Activated CD4-positive, alpha-beta T cell treated with anti-CD3 and anti-CD28 coated beads, Interleukin-2, amount 50 U/mL, for 16 hours (primary cell): ENCODE measurements around the gene CARHSP1.
"Not testable (repeated sequence)": the region's sequence is repeated elsewhere in the genome, so short reads cannot be mapped to it uniquely, and the experiment has no call there.

Experiments
- DNase-seq: peaks from one replicate; pipeline ENCODE4 v3.0.0-alpha.2; 2020

CARHSP1 gene

DNA sequence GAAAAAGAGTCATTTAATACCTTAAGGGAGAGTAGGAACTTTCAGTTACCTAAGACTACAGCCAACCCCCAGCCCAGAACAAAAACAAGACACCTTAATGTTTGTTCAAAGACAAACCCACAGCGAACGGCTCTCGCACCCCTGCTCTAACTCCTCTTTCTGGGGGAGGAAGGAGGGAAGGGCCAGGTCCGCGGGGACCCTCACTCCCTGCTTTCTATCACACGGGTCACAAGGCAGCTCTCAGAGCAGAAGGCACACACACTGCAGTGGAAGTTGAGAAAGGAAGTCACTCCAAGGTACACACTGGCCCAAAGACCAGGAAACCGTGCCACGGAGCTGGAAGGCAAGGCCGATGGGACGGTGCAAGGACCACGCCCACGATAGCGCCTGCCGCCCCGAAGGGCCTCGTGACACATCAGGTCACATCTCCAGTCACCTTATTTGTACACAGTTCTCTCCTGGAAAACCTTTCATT is 23.3 kb upstream of the CARHSP1 start:
- DNase-seq, result no peak

DNA sequence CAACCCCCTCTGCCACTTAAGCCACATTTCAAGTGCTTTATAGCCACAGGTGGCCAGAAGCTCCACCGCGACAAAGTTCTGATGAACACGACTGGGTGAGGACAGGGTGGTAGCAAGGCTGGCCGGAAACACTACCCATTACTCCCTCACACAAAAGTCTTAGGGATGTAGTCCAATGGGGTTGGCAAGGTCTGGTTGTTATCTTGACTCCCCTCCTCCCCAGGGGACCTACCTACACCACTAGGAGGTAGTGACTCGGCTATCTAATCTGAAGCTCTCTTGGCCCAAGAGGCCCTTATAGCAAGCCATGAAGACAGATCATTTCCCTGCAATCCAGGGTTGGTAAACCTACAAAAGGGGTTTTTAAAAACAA is 21.7 kb upstream of the CARHSP1 start:
- DNase-seq, result no peak

DNA sequence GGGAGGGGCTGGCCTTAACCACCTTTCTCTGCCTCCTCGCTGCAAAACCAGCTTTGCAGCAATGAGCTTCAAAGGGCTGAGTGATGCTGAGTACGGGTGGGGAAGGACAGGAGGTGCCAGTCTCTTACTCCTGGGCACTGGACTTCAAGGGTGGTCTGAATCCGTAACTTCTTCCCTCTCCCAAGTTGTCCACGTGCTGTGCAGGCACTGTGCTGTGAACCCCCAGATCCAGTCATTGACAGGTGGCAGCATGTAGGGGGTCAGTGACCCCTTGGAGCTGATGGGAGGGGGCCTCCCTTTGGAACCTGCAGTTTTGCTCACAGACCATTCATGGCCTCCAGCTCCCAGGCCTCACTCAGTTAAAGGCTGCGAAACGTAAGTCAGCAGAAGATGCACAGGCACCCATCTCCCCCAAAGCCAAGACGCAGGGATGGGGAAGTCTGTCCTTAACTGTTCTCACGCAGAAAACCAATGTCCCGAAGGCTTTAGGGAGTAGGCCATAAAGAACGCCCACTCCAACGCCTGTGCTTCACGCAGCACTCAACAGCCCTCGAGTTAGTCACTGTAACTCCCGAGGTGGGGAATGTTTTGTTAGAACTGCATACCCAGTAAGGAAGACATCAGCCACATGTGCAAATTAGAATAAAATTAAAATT is 21.2 kb upstream of the CARHSP1 start:
- DNase-seq, result no peak

DNA sequence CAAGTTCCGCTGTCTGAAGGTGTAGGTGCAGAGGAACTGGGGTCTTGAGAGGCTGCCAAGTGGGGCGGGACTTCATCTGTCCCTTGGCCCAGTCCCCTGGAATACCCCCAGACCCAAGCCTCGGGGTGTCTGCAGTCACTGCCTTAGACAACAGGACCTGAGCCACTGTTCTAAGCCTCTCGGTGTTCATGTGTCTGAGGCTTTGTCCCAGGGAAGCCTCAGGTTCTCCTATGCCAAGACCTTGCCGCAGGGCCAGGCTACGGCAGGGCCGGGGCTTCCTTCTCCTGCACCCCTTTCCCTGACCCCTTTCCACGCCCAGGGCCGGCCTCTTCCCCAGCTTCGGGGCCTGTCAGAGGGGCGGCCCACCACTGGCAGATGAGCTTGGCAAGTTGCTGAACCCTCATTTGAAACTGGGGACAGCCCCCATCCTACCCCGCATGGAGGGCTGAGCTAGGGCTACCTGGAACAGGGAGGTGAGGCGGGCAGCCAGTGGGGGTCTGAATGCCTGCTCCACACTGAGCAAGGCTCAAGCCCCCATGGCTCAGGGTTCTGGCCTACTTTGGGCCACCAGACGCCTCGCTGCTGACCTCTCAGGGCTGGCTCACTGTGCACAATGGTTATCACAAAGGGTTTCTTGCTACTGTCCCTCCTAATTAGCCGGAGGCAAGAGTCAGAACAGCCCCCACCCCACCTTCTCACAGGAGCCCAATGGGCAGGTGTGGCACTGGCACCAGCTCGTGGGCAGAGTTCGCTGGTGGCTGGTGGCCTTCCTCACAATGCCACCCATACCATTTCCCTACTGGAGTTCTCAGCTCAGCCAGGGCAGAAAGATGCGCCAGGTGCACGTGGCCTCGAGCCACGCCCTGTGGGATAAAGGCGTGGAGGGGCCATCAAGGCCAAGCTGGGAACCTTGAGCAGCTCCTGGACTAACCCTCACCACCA is 20.4 kb upstream of the CARHSP1 start:
- DNase-seq, result no peak

DNA sequence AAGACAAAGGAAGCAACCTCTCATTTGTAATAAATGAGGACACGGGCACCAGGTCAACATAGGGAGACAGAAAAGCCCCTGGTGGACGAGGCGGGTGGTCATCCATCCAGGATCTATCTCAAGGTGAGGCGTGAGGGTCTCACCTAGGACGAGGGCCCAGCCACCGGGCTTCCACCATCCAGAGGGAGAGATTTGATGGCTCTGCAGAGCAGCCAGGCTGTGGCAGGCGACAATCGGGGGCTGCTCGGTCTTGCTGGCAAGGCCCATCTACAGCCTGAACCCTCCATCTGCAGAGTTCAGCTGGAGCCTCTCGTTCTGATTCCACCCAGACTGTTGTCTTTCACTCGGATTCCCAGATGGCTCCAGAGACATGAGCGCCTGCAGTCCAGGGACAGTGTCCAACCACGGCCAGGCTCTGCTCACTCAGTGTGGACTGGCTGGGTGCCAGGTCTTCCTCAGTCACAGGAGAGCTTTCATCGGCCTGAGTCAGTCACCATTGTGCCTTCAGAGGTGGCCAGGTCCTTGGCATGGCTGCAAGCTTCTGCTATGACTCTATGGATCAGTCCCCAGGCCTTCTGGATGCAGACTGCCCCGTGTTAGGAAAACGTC is 19.2 kb upstream of the CARHSP1 start:
- no peak for DNase-seq

DNA sequence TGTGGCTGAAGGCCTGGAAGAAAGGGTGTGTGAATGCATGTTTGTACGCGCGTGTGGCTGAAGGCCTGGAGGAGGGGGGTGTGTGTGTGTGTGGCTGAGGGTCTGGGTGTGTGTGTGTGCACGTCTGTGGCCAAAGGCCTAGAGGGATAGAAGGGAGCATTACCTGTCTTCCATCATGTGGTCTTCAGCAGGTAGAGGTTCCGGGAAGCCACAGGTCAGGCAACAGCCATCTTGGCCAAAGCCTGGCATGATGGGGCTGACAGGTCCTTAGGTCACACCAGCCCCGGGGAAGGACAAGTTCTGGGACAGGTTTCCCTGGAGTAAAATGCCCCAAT is 18.6 kb upstream of the CARHSP1 start:
- no peak for DNase-seq

DNA sequence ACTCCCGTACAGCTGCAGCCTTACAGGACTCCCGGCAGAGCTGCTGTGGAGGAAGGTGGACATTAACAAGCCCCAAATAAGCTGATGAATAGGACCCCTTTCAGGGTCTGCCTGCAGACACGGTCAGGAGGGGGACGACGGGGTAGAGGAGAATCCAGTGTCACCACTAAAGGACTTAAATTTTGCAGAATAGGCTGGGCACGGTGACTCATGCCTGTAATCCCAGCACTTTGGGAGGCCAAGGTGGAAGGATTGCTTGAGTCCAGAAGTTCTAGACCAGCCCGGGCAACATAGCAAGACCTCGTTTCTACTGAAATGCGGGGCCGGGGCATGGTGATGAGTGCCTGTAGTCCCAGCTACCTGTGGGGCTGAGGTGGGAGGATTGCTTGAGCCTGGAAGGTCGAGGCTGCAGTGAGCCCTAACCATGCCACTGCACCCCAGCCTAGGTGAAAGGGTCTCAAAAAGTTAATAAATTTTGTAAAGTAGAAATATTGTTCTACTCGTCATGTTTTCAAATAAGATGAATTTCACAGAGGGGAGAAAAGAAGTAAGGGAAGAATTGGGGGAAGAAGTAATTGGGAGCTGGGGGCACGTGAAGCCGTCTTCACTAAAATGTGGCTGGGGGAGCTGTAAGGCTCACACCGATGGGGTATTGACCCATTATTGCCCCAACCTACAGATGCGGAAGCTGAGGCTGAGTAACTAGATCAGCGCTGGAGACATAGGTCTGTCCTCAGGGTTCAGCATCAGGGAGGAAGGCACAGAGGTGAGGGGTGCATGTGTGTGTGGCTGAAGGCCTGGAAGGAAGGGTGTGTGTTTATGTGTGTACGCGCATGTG is 18.0 kb upstream of the CARHSP1 start:
- DNase-seq, result no peak

DNA sequence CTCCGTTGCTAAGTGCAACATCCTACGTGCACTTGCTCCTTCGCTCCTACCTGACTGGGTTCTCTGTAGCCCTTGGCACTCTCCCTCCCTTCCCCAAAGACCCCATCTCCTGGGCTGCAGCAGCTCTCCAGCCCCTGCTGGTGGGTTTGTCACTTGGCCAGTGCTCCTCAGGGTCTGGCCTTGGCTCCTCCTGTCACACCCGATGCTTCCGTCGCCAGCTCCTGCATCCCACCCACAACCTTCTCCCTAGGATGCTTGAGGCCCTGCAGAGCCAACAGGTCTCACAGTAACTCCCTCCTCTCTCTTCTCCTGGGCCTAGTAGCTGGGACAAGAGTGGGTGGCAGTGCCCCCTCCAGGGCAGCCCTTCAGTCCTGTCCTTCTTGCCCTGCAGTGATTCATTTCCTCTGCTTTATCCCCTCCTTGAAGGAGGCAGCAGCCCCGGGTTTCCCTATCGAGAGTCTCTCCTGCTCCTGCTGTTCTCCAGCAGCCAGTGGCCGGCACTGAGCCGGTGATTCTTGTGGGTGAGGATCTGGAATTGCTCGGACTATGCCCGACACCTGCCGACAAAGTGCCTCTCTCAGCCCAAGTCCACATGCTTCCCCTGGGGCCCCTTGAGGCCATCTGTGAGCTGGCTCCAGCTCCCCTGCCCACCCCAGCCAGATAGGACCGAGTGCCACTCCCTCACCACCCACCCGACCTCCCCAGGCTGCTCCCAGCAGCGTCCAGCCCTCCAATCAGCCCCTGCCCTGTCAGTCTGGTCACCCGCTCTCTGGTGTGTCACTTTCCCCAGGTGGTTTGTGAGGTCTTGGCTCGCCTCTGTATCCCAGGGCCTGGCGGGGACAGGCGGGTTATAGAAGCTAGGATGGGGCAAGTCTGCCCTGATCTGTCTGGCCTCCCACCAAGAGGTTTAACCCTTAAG is 17.1 kb upstream of the CARHSP1 start:
- DNase-seq, result no peak

DNA sequence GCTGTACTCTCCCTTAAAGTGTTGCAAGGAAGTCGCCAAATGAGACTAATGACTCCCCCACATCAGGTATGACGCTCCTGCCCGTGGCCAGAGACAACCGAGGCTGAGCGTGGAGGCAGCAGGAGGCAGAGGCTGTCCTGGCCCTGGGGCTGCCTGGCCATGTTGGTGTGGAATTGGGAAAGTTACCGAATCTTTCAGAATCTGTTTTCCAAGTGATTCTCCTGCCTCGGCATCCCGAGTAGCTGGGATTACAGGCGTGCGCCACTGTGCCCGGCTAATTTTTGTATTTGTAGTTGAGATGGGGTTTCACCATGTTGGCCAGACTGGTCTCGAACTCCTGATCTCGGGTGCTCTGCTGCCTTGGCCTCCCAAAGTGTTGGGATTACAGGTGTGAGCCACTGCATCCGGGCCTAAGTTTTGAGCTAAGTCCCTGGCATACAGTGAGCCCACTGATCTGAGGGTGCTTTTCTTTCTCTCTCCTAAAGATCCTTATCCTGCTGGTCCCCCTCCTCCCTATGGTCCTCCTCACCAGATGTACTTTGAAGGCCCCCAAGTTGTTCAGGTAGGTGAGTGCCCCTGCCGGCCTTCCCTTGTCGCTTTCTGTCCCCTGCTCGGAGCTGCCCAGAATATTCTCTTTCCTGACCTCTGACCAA is 14.0 kb upstream of the CARHSP1 start:
- DNase-seq, result no peak

DNA sequence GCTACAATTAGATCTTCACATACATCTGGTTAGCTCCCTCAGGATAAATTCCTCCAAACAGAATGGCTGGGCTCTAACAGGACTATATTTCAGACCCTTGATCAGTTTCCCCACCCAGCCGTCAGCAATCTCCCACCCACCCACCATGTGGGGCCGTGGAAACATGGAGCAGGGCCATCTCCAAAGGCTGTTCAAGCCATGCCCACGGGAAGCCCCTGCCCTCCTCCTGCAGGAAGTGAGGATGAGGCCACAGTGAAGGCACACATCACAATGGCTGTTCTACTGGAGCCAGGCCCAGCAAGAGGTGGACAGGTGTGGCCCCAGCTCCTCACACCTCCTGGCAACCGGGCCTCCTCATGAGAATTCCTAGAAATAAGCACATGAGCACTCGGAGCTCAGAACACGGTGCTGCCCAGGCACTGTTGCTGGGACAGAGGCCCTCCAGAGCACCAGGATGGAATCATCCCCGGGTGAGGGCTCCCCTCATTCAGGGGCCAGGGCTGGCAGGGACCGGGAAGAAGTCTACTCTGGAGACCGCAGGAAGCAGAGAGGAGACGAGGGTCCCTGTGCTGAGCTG is 13.3 kb upstream of the CARHSP1 start, which contains the start of gene LITAFD:
TSS of gene LITAFD (plus strand) at position 311 of the 577 bp plus-strand sequence. CDS start 2,005 bp downstream, outside the sequence.
- DNase-seq, result no peak

DNA sequence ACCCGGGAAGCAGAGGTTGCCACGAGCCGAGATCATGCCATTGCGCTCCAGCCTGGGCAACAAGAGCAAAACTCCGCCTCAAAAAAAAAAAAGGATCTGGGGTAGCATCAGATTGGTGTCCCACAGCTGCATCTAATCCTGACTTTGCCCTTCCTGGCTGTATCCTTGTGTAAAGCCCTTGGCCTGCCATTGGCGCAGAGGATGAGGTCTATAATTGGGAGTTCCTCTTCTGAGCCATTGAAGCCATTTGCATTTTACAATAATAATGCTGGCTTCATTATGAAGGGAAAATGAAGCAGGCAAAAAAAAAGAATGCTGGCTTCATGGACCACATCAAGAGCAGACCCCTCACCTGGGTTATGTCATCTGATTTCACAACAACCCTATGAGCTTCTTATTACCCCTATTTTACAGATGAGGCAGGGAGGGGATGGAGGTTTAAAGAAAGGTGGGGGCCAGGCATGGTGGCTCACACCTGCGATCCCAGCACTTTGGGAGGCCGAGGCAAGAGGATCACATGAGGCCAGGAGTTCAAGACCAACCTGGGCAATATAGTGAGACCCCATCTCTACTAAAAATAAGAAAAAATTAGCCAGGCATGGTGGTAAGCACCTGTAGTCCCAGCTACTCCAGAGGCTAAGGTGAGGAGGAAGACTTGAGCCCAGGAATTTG is 12.2 kb upstream of the CARHSP1 start:
- no peak for DNase-seq

DNA sequence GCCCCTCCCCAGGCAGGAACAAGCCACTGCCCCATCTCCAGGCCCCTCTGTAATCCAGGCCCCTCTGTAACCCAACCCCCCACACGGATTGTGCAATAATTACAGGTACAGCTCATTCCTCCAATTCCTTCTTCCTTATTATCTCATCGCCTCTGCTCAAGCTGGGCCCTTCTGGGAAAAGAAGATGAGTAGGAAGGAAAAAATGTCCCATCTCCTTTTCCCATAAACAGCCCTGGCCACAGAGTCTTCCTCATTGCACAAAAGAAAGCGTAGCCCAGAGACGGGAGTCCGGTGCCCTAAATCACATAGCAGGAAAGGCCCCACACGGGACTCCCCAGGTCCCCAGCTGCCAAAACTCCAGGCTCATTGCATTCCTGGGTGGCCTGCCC is 9.7 kb upstream of the CARHSP1 start:
- DNase-seq, result no peak

DNA sequence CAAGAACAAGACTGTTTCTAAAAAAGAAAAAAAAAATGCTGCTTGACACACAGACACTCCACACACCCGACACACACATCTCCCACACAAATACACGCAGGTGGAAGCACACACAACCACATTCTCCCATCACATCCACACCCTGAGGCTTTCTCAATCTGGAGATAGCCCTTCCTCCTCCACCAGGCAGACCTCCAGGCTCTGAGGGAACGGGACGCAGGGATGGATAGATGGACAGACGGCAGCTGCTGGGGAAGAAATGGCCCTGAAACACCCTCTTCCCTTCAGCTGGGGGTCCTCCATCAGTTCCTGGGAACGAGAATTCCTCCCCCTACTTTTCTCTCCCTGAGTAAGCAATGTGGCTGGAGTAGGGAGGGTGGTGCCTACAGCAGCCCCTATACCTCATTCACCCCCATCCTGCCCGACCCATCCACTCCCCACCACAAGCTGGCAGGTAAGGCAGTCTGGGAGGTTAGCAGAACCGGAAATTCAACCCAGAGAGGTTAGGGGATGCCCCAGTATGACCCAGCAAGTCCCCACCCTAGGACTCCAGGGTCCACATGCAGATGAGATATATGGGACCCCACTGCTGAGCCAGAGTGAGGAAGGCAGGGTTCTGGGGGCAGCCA is 9.2 kb upstream of the CARHSP1 start:
- no peak for DNase-seq

DNA sequence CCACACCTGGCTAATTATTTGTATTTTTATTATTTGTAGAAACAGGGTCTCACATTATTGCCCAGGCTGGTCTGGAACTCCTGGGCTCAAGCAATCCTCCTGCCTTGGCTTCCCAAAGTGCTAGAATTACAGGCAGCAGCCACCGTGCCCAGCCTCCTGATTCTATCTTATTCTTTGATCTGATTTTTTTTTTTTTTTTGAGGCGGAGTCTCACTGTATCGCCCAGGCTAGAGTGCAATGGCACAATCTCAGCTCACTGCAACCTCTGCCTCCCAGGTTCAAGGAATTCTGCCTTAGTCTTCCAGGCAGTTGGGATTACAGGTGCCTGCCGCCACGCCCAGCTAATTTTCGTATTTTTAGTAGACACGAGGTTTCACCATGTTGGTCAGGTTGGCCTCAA is 6.5 kb upstream of the CARHSP1 start:
- DNase-seq, result not testable (repeated sequence)

DNA sequence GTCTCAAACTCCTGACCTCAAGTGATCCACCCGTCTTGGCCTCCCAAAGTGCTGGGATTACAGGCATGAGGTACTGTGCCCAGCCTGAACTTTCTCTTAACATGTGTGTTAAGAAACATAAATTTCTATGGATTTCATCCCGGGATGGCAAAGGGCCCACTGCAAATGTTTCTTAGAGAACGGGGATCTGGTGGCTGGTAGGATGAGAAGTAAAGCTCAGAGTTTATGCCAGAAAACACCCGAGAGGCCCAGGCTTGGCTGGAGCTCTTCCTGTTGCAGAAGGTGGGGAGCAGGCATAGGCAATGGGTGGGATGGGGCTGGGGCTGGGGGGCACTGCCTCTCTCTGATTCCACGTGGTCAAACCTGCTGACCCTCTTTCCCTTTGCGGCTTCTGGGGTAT is 5.6 kb upstream of the CARHSP1 start:
- no peak for DNase-seq

DNA sequence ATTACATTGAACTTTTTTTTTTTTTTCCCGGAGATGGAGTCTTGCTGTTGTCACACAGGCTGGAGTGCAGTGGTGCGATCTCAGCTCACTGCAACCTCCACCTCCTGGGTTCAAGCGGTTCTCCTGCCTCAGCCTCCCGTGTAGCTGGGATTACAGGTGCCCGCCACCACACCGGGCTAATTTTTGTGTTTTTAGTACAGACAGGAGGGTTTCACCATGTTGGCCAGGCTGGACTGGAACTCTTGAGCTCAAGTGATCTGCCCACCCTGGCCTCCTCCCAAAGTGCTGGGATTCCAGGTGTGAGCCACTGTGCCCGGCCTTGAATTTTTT is 5.0 kb upstream of the CARHSP1 start:
- not testable (repeated sequence) for DNase-seq

DNA sequence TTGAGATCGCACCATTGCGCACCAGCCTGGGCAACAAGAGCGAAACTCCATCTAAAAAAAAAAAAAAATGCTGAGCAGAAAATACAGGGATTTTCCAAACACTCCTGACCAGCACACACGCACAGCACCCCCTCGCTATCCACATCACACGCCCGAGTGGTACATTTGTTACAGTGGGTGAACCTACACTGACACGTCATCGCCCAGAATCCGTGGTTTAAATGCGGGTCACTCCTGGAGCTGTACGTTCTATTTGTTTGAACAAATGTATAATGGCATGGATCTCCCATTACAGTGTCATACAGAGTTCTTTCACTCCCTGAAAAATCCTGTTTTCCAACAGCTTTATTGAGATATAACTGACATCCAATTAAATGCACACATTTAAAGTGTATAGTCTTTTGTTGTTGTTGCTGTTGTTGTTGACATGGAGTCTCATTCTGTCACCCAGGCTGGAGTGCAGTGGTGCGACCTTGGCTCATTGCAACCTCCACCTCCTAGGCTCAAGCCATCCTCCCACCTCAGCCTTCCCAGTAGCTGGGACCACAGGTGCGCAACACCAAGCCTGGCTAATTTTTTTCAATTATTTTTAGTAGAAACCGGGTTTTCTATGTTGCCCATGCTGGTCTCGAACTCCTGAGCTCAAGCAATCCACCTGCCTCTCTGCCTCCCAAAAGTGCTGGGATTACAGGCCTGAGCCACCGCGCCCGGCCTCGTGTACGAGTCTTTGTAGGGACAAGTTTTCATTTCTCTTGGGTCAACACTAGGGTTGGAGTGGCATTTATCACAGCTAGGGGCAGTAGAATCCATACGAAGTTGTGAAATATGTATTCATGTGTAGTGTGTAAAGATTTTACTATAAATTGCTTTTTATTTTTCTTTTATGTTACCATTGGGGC is 4.4 kb upstream of the CARHSP1 start:
- DNase-seq, result no peak

DNA sequence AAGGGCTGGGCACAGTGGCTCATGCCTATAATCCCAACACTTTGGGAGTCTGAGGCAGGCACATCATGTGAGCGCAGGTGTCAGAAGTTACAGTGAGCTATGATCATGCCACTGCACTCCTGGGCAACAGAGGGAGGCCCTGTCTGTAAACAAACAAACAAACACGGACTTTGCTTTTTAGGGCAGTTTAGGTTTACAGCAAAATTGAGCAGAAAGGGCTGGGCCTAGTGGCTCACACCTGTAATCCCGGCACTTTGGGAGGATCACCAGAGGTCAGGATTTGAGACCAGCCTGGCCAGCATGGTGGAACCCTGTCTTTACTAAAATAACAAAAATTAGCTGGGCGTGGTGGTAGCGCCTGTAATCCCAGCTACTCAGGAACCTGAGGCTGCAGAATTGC is 3.3 kb upstream of the CARHSP1 start:
- no peak for DNase-seq

DNA sequence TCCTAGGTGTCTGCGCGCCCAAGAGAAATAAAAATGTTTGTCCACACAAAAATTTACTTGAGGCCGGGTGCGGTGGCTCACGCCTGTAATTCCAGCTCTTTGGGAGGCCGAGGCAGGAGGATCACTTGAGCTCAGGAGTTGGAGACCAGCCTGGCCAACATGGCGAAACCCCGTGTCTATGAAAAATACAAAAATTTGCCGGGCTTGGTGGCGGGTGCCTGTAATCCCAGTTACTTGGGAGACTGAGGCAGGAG is 1.1 kb upstream of the CARHSP1 start:
- DNase-seq, result not testable (repeated sequence)
